Measurements from ENCODE around the gene C15orf39.
"Not testable (repeated sequence)": the region's sequence is repeated elsewhere in the genome, so short reads cannot be mapped to it uniquely, and the experiment has no call there.

Gene C15orf39

DNA sequence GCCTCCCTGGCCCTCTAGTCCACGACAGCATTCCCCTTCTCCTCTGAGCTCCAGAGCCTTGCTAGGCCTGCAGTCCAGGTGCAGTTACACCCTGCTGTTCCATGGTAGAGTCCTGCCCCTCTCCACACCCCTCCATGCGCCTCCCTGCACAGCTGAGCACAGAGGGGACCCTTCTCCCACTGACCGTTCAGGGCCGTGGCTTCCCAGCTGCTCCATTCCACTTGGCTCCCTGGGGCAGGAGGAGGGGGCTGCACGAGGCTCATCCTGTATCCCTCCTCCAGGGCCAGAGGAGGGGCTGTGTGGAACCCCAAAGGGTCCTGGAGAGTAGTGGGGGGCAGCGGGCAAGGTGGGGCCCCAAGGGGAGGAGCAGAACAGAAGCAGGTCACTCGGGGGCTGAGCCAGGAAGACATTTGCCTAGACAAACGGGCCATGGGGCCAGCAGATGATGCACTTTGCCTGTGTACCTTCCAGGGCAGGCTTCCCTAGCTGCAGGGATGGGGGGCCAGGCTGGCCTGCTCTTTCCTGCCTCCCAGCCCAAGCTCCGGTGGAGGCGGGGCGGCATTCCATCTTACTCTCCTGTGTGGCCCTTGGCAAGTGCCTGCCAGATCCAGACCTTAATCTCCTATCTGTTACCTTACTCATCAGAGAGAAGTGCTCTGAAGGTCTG is 35.8 kb downstream of the C15orf39 start:
- Mint-ChIP-seq H3K36me3 (ENCODE audit: insufficient read depth) (peaks cover 4% of the 10 kb centered on the region), H3K27ac (no peak overlapping the region), H3K4me1 (ENCODE audit: low read depth in 2 of 2) (no peaks in the 10 kb centered on the region), H3K27me3 (peaks cover 32 to 72% of the 10 kb centered on the region in 2 donors), H3K4me3 (no peak overlapping the region), H3K9me3 (no peaks in the 10 kb centered on the region)
- DNase-seq (no peak), ATAC-seq (replicated peaks) (no peak)

DNA sequence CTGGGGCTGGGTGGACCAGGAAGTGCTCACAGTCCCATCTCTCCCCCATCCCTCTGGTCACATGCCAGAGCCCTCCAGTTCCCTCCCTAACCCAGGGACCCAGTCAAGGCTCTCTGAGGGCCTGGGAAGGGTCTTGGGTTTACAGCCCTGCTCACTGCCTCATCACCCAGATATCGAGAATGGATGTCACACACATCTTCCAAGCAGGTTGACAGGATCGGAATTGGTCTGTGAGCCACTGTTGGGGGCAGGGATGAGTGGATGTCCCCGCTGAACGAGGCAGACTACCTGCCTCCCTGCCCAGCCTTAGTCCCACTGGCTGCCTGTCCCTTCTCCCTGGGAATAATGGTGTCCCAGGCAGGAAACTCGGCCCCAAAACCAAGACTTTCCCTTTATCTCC is 36.5 kb downstream of the C15orf39 start:
- Mint-ChIP-seq H3K4me1 (ENCODE audit: low read depth in 2 of 2) (no peaks in the 10 kb centered on the region), H3K9me3 (no peaks in the 10 kb centered on the region), H3K27ac (no peak overlapping the region), H3K36me3 (ENCODE audit: insufficient read depth) (peaks cover 4% of the 10 kb centered on the region), H3K27me3 (peaks cover 25 to 65% of the 10 kb centered on the region in 2 donors), H3K4me3 (no peak overlapping the region)
- ATAC-seq (replicated peaks) (no peak), DNase-seq (no peak)

DNA sequence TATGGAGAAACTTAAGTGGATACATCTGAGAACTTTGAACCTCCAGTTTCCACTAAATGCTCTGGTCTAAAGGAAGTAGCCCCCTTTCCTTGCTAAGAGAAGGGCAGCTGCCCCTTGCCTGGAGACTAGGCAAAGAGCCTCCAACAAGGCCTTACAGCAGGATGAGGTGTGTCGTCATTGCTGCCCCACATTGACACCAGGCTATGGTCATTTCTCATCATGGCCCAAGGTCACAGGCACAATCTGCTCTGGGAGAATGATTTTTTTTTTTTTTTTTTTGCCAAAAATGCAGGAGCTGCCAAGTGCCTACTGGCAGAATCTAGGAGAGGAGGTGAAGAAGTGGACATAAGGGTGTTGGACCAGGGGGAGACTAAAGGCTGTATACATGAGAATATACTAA is 44.1 kb downstream of the C15orf39 start:
- not testable (repeated sequence) for H3K4me3 Mint-ChIP-seq; H3K27ac Mint-ChIP-seq; H3K36me3 Mint-ChIP-seq (ENCODE audit: insufficient read depth); DNase-seq; ATAC-seq (replicated peaks); H3K4me1 Mint-ChIP-seq (ENCODE audit: low read depth in 2 of 2); H3K9me3 Mint-ChIP-seq
- H3K27me3 Mint-ChIP-seq: peaks cover 19 to 36% of the 10 kb centered on the region in 2 donors

DNA sequence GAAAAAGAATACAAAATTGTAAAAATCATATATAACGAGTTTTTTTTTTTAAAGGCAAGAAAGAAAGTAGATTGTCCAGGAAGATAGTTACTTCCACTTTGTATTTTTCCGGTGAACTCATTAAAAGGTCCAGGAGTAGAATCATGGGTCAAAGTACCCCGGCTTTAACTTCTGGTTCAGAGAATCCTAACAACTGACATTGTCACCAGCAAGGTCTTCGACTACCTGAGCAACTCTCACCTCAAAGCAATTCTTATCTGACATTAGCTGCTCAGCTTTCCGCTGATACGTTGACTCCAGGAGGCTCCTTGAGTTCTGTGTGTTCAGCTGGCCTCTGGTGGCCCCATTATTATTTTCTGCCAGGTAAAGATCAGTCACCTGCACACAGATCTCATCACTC is 47.3 kb downstream of the C15orf39 start:
- H3K36me3 Mint-ChIP-seq (ENCODE audit: insufficient read depth): not testable (repeated sequence)

DNA sequence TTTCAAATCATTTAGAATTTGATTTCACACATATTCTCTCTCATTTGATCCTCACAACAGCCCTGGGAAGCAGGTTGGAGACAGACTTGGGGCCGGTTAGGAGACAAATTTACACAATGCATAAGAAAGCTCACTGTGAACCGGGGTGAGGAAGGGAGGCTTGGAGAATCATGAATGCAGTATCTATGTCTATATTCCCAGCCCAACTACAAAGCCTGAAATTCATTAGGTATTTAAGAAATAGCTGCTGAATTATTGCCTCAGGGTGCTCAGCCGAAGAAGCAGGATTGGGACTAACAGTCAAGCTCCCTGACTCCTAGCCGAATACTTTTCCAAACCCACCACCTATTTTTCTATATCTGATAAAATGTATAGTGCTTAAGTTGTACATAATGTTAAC is 48.0 kb downstream of the C15orf39 start:
- Mint-ChIP-seq H3K36me3 (ENCODE audit: insufficient read depth) (no peaks in the 10 kb centered on the region), H3K27me3 (peaks cover 31 to 51% of the 10 kb centered on the region in 2 donors), H3K9me3 (no peaks in the 10 kb centered on the region), H3K27ac (no peak overlapping the region), H3K4me3 (no peak overlapping the region), H3K4me1 (ENCODE audit: low read depth in 2 of 2) (no peaks in the 10 kb centered on the region)
- ATAC-seq (replicated peaks) (no peak), DNase-seq (no peak)

More for the DNA sequence above, 47.3 kb downstream of the C15orf39 start:
- H3K4me1 Mint-ChIP-seq (ENCODE audit: low read depth in 2 of 2); DNase-seq; H3K4me3 Mint-ChIP-seq; H3K27ac Mint-ChIP-seq; ATAC-seq (replicated peaks); H3K9me3 Mint-ChIP-seq: not testable (repeated sequence)
- H3K27me3 Mint-ChIP-seq: peaks cover 31 to 52% of the 10 kb centered on the region in 2 donors

DNA sequence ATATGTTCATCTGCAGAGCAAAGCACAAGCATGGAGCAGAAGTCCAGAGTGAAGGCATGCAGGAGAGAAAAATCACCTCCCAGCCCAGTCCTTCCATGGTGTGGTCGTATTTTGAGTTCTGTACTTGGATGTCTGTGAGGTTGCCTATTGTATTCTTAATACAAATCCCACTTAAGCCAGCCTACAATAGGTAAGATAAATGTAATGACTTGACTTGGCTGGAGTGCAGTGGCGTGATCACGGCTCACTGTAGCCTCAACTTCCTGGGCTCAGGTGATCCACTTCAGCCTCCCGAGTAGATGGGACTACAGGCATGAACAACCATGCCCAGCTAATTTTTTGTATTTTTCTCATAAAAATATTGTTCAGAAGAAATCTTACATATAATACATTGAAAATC is 49.7 kb downstream of the C15orf39 start:
- H3K4me1 Mint-ChIP-seq (ENCODE audit: low read depth in 2 of 2); ATAC-seq (replicated peaks); H3K9me3 Mint-ChIP-seq; H3K27ac Mint-ChIP-seq; H3K4me3 Mint-ChIP-seq; H3K36me3 Mint-ChIP-seq (ENCODE audit: insufficient read depth); DNase-seq: not testable (repeated sequence)
- H3K27me3 Mint-ChIP-seq: peaks cover 24 to 35% of the 10 kb centered on the region in 2 donors

DNA sequence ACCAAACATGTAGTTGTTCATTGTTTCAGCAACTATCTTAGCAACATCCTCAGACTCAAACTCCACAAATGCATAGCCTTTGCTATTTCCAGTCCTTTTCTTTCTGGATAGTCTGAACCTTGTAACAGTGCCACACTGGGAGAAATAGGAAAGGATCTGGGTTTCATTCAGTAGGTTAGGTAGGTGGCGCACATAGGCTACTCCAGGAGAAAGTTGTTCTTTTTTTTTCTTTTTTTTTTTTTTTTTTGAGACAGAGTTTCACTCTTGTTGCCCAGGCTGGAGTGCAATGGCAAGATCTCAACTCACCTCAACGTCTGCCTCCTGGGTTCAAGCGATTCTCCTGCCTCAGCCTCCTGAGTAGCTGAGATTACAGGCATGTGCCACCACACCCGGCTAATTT is 50.6 kb downstream of the C15orf39 start:
- not testable (repeated sequence) for H3K4me3 Mint-ChIP-seq; ATAC-seq (replicated peaks)
- H3K27ac Mint-ChIP-seq: peak overlapping the region in 1 of 2 donors; percentile 29

DNA sequence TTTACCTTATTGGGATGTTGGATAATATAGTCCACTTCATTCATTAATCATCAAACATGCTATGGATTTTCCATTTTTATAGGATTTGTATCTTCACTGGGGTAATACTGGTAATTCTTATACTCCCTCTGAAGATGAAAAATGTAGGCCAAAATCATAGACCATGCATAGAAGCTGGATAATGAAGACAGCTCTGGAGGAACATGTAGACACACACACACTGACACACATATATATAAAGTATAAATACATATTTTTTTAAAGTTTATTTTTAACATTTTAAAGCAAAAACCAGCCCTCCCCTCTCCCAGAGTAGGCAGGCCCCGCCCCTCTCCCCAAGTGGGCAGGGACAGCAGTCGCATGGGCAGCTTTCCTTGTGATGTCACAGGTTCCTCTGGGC is 56.4 kb downstream of the C15orf39 start, which contains the start of gene GOLGA6C:
Gene GOLGA6C (plus strand): TSS at position 301 of the 400 bp plus-strand sequence. CDS start 265 bp downstream, outside the sequence.
- ATAC-seq (replicated peaks); H3K4me3 Mint-ChIP-seq; DNase-seq: not testable (repeated sequence)

More for the DNA sequence above, 50.6 kb downstream of the C15orf39 start:
- DNase-seq; H3K9me3 Mint-ChIP-seq; H3K4me1 Mint-ChIP-seq (ENCODE audit: low read depth in 2 of 2); H3K36me3 Mint-ChIP-seq (ENCODE audit: insufficient read depth): not testable (repeated sequence)
- peaks cover 23 to 33% of the 10 kb centered on the region in 2 donors for H3K27me3 Mint-ChIP-seq

DNA sequence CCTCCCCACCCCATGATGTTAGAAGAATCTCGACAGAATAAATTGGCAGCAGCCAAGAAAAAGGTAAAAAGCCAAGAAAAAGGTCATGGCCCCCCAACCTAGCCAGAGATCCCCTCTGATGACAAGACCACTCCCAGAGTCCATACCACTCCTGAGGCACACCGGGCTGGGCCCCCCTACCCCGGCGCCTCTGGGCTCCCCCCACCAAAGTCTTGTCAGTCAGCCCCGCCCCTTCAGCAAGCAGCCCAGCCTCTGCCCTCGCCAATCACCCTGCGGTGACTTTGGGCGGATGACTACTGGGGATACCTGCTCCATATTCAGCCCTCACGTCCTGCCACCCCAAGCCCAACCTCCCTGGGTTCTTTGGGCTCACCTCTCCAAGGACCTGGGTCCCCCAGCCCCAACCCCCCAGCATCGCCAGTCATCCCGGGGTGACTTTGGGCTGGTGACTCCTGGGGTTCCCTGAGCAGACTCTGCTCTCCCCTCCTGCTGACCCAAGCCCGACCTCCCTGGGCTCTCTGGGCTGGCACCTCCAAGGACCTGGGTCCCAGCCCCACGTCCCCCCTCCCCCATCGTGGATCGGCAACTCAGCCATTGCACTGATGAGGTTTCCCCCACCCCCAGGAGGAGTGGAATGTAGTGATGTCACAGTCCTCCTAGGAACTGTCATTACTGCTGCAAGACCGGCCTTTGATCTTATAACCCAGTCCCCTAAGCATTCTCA is 57.1 kb downstream of the C15orf39 start:
- not testable (repeated sequence) for ATAC-seq (replicated peaks)

More for the DNA sequence above, 56.4 kb downstream of the C15orf39 start, which contains the start of gene GOLGA6C:
- H3K4me1 Mint-ChIP-seq (ENCODE audit: low read depth in 2 of 2); H3K27me3 Mint-ChIP-seq; H3K36me3 Mint-ChIP-seq (ENCODE audit: insufficient read depth); H3K9me3 Mint-ChIP-seq; H3K27ac Mint-ChIP-seq: not testable (repeated sequence)

DNA sequence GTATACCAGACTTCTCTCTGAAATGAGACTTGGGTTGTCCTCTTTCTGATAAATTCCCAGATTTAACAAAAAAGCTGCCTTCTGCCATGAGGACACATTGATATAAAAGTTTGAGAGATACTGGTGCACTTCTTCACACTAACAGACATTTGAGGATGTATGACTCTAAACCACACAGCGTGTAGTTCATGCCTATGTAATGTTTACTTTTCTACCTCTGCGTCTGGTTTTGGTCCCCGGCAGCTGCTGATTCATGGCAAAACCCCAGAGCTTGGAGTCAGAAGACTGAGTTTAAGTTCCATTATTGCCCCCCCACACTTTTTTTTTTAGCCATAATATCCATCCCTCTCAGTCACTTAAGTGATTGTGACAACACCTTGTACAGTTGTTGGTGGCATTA is 58.2 kb downstream of the C15orf39 start:
- not testable (repeated sequence) for H3K9me3 Mint-ChIP-seq; H3K27me3 Mint-ChIP-seq; H3K27ac Mint-ChIP-seq; H3K4me3 Mint-ChIP-seq; DNase-seq; H3K4me1 Mint-ChIP-seq (ENCODE audit: low read depth in 2 of 2); ATAC-seq (replicated peaks); H3K36me3 Mint-ChIP-seq (ENCODE audit: insufficient read depth)

More for the DNA sequence above, 57.1 kb downstream of the C15orf39 start:
- H3K27me3 Mint-ChIP-seq; H3K9me3 Mint-ChIP-seq; H3K4me1 Mint-ChIP-seq (ENCODE audit: low read depth in 2 of 2); H3K27ac Mint-ChIP-seq; DNase-seq; H3K36me3 Mint-ChIP-seq (ENCODE audit: insufficient read depth); H3K4me3 Mint-ChIP-seq: not testable (repeated sequence)

All from effector memory CD8-positive, alpha-beta T cell (primary cell).